HepG2 (cell line): Measurements from ENCODE around the gene DTX4. TPM values are rescaled to one million over a fixed set of nuclear protein-coding genes. Genes with fewer than 3 reads are reported as not detected.

ENCODE experiments used
- ATAC-seq: fragments of 200-7000 bp; cut with Tn5 transposase; 3 replicates; pipeline ENCODE4 v1.9.1; 2020; ENCODE audit warnings: mild to moderate bottlenecking, moderate library complexity
- BruUV-seq: library from RNA; stranded (reverse); fragments of 400-500 nt; replicated peaks from 2 replicates; lab custom pipeline; 2021; lab: Mats Ljungman, UMichigan
- CTCF ChIA-PET: fragments of 300-600 bp; formaldehyde crosslinking; extraction: SDS; loops from one replicate; lab custom pipeline; 2021; ENCODE audit warnings: low total read pairs, inconsistent platforms, low intra/inter-chr PET ratio; lab: Yijun Ruan, JAX
- POLR2A ChIA-PET: fragments of 350-600 bp; sonication (Branson Sonifier 250); formaldehyde crosslinking; loops from one replicate; lab custom pipeline; 2020; ENCODE audit warnings: antibody characterized with exemption, inconsistent platforms; lab: Yijun Ruan, JAX
- DNase-seq: peaks from one replicate; pipeline ENCODE4 v3.0.0-alpha.2; 2015; ENCODE audit warnings: low spot score
- FAIRE-seq: peaks from 3 replicates; lab custom pipeline; 2011; peaks lifted over from hg19 to GRCh38; lab: Jason Lieb, UNC
- H2AFZ ChIP-seq: one replicate; pipeline ENCODE4 v1.6.1; 2011; ENCODE audit warnings: low read length, inconsistent platforms
- H3K27ac ChIP-seq: fragments of 300-600 bp; 3 replicates; pipeline ENCODE4 v1.8.0; 2011; ENCODE audit warnings: mixed run types, mild to moderate bottlenecking, mixed read lengths, low read length, inconsistent platforms; ENCODE audit not compliant: insufficient read depth; ENCODE audit errors: extremely low read length
- H3K27me3 ChIP-seq, 2 experiments: fragments of 200-600 bp in 1 of 2; 2 replicates in 1 of 2; 3 replicates in 1 of 2; pipeline versions ENCODE4 v1.6.0 to v1.8.0; 2011; ENCODE audit warnings: low read length in 2 of 2, mild to moderate bottlenecking in 2 of 2, moderate library complexity in 2 of 2, inconsistent platforms in 1 of 2; ENCODE audit not compliant: insufficient read depth in 2 of 2, control insufficient read depth in 1 of 2
- H3K36me3 ChIP-seq, 2 experiments: fragments of 200-600 bp in 1 of 2; replicated peaks in 1 of 2; 2 replicates in 1 of 2; 3 replicates in 1 of 2; pipeline versions ENCODE4 v1.5.1 to v1.8.0; 2011; ENCODE audit warnings: low read length in 2 of 2, inconsistent platforms in 1 of 2; ENCODE audit not compliant: insufficient read depth in 2 of 2, control insufficient read depth in 1 of 2
- H3K4me1 ChIP-seq: 2 replicates; pipeline ENCODE4 v1.5.1; 2012; ENCODE audit warnings: low read length, inconsistent platforms; ENCODE audit not compliant: insufficient read depth
- H3K4me2 ChIP-seq: 2 replicates; pipeline ENCODE4 v1.6.0; 2011; ENCODE audit warnings: low read depth, low read length, inconsistent platforms
- H3K4me3 ChIP-seq, 3 experiments: fragments of 200-600 bp in 1 of 3; sonication (generic), shearing (Covaris generic) in 1 of 3; replicated peaks in 1 of 3; 2 replicates each; pipeline ENCODE4 v1.5.1; 2011 to 2016; ENCODE audit warnings: low read length in 3 of 3, inconsistent platforms in 2 of 3, low read depth in 2 of 3, mild to moderate bottlenecking in 2 of 3, control low read depth in 1 of 3, mixed read lengths in 1 of 3; ENCODE audit not compliant: insufficient read depth in 1 of 3
- H3K79me2 ChIP-seq: one replicate; pipeline ENCODE4 v1.6.1; 2011; ENCODE audit warnings: low read length, inconsistent platforms; ENCODE audit not compliant: insufficient read depth
- H3K9ac ChIP-seq: 2 replicates; pipeline ENCODE4 v1.6.0; 2011; ENCODE audit warnings: mild to moderate bottlenecking, low read depth, low read length, inconsistent platforms; ENCODE audit not compliant: insufficient read depth
- H3K9me3 ChIP-seq: 2 replicates; pipeline ENCODE4 v1.5.1; 2012; ENCODE audit warnings: mild to moderate bottlenecking, low read length
- H4K20me1 ChIP-seq: 2 replicates; pipeline ENCODE4 v1.6.0; 2011; ENCODE audit warnings: inconsistent platforms, mild to moderate bottlenecking, low read length, moderate library complexity; ENCODE audit not compliant: insufficient read depth
- ATF3 ChIP-seq: sonication (generic); formaldehyde crosslinking; IDR thresholded peaks from 2 replicates; pipeline ENCODE4 v1.4.0; 2020; ENCODE audit warnings: missing genetic modification reagents
- BRF2 ChIP-seq: sonication (generic); formaldehyde crosslinking; IDR thresholded peaks from 2 replicates; pipeline ENCODE4 v1.8.1; 2022; ENCODE audit warnings: mild to moderate bottlenecking, missing genetic modification reagents
- FUBP1 ChIP-seq: sonication (generic); formaldehyde crosslinking; IDR thresholded peaks from 2 replicates; pipeline ENCODE4 v1.5.1; 2020; ENCODE audit warnings: missing genetic modification reagents, mild to moderate bottlenecking, borderline replicate concordance
- NR0B2 ChIP-seq: sonication (generic); formaldehyde crosslinking; IDR thresholded peaks from 2 replicates; pipeline ENCODE4 v1.4.0; 2020; ENCODE audit warnings: mild to moderate bottlenecking, missing genetic modification reagents
- SMAD3 ChIP-seq: sonication (generic); formaldehyde crosslinking; IDR thresholded peaks from 2 replicates; pipeline ENCODE4 v1.4.0; 2020; ENCODE audit warnings: missing genetic modification reagents
- SNAPC4 ChIP-seq: sonication (generic); formaldehyde crosslinking; IDR thresholded peaks from 2 replicates; pipeline ENCODE4 v1.4.0; 2020; ENCODE audit warnings: mild to moderate bottlenecking, missing genetic modification reagents
- ZNF138 ChIP-seq: sonication (generic); formaldehyde crosslinking; IDR thresholded peaks from 2 replicates; pipeline ENCODE4 v1.5.0; 2020; ENCODE audit warnings: mild to moderate bottlenecking, low read depth, missing genetic modification reagents
- ZNF570 ChIP-seq: sonication (generic); formaldehyde crosslinking; IDR thresholded peaks from 2 replicates; pipeline ENCODE4 v1.4.0; 2020; ENCODE audit warnings: mild to moderate bottlenecking, missing genetic modification reagents, borderline replicate concordance
- WGBS: methylation state at CpG from one replicate; pipeline ENCODE4 v1.1.6; 2017; ENCODE audit warnings: low lambda C conversion rate; 5-methylcytosine and 5-hydroxymethylcytosine counted together
- in situ Hi-C: cut with HindIII; loops from 2 replicates; pipeline ENCODE4 v1.10.0; 2017; ENCODE audit warnings: low pct_unique_long_range_greater_than_20kb; ENCODE audit not compliant: extremely low pct_ligation_motif_present
- intact Hi-C: fragments of 100-400 bp; cut with micrococcal nuclease; formaldehyde crosslinking; loops from one replicate; pipeline ENCODE4 v1.10.0; 2022; ENCODE audit not compliant: unreplicated experiment
- polyA plus RNA-seq, 8 experiments: library from polyadenylated mRNA; depleted of rRNA in 3 of 8; stranded (reverse) in 7 of 8; unstranded in 1 of 8; fragments of >200 nt; fragmentation: Illumina TruSeq in 4 of 8; extraction: Trizol in 4 of 8; gene quantifications; 2 replicates each; pipeline versions ENCODE4 v1.2.1 to v1.2.3, GENCODE V29; 2011 to 2016; ENCODE audit warnings: low read depth in 4 of 8, missing spikeins in 1 of 8, mixed read lengths in 1 of 8; ENCODE audit not compliant: insufficient read depth in 1 of 8
- total RNA-seq, 5 experiments: library from RNA; depleted of rRNA; stranded (reverse); fragments of >200 nt; fragmentation: Illumina TruSeq; extraction: Trizol; gene quantifications; 2 replicates each; pipeline ENCODE4 v1.2.3, GENCODE V29; 2016; ENCODE audit warnings: low read depth in 1 of 5

Gene DTX4
- total and polyA plus RNA-seq, 2 of the 13 experiments (the other 11 are each of a cell fraction or from before 2014, with no cell fraction given) = 0.67 to 5.6 TPM

- H4K20me1 ChIP-seq = no peaks in the 10 kb centered on the region
- intact Hi-C loops = no loop called here
- H3K4me1 ChIP-seq = peaks cover 18% of the 10 kb centered on the region
- no peak for TF ChIP-seq NR0B2 (CRISPR knock-in tag)
- TF ChIP-seq FUBP1 = no peak
- no peak for TF ChIP-seq SMAD3 (CRISPR knock-in tag)
- no peak for TF ChIP-seq ZNF138 (CRISPR knock-in tag)
- no peak for TF ChIP-seq ZNF570 (CRISPR knock-in tag)
- TF ChIP-seq BRF2 (CRISPR knock-in tag) = no peak
- no peak for TF ChIP-seq ATF3
- TF ChIP-seq SNAPC4 (CRISPR knock-in tag) = no peak
- no peak overlapping the region for H3K9ac ChIP-seq
- CTCF ChIA-PET = no interaction called here
- H3K9me3 ChIP-seq = no peaks in the 10 kb centered on the region
- 94% methylated on average over 10 of the region's 10 CpGs for WGBS
- H3K4me2 ChIP-seq = no peak overlapping the region
- FAIRE-seq = no peak
- no peaks in the 10 kb centered on the region for H3K27me3 ChIP-seq
- no peak for DNase-seq
- no TSS peak for BruUV-seq
- no peak overlapping the region for H3K27ac ChIP-seq
- no peak for ATAC-seq
- H3K4me3 ChIP-seq = no peak overlapping the region
- no peak overlapping the region for H2AFZ ChIP-seq
- peaks cover 7% of the 10 kb centered on the region in 2 experiments; a peak in 2 of 5 replicates for H3K36me3 ChIP-seq
- H3K79me2 ChIP-seq = no peaks in the 10 kb centered on the region
- in situ Hi-C loops = loop anchor here (25.0 kb wide), 1 partner anchor 494 kb away; no protein-coding TSS in a partner anchor
- POLR2A ChIA-PET = interaction anchor here (0.8 kb wide), 1 partner anchor 22 kb away, joined by 3 read pairs; no protein-coding TSS in a partner anchor
These were observed 21.7 kb downstream of the DTX4 start for GRCh38 chr11:59193587-59194130.
